A549 (cell line): ENCODE measurements around the gene SH3D21.

Experiments used
- CEBPB ChIP-seq, 2 experiments: fragments of >200 bp in 1 of 2; sonication (Bioruptor Twin) in 1 of 2; formaldehyde crosslinking in 1 of 2; IDR thresholded peaks; 2 replicates each; pipeline ENCODE4 v1.6.1; 2012 to 2016
- CTCF ChIP-seq: fragments of >200 bp; sonication (Bioruptor Twin); formaldehyde crosslinking; IDR thresholded peaks from 3 replicates; pipeline ENCODE4 v1.5.1; 2016
- MAFK ChIP-seq: fragments of 450-650 bp; IDR thresholded peaks from 2 replicates; pipeline ENCODE4 v1.6.1; 2014; ENCODE audit not compliant: partially characterized antibody
- PBX3 ChIP-seq: IDR thresholded peaks from 2 replicates; pipeline ENCODE4 v1.6.1; 2012
- PHF8 ChIP-seq: fragments of 200-600 bp; sonication (generic); IDR thresholded peaks from 2 replicates; pipeline ENCODE4 v1.6.1; 2016; ENCODE audit warnings: low read depth, mild to moderate bottlenecking, antibody characterized with exemption, moderate library complexity, borderline replicate concordance
- RFX5 ChIP-seq: fragments of 450-650 bp; IDR thresholded peaks from 2 replicates; pipeline ENCODE4 v1.7.1; 2014; ENCODE audit warnings: antibody characterized with exemption, mild to moderate bottlenecking, moderate library complexity
- SMC3 ChIP-seq: fragments of >200 bp; sonication (Bioruptor Twin); formaldehyde crosslinking; IDR thresholded peaks from 3 replicates; pipeline ENCODE4 v1.6.1; 2018; ENCODE audit warnings: inconsistent platforms
- TF ChIP-seq, protein P1 (sequence below): fragments of 450-650 bp; IDR thresholded peaks from 2 replicates; pipeline ENCODE4 v1.6.1; 2014; ENCODE audit warnings: antibody characterized with exemption
- TF ChIP-seq, protein P2 (sequence below): IDR thresholded peaks from 2 replicates; pipeline ENCODE4 v1.6.1; 2012

GRCh38 chr1:36258960-36259344, 47.2 kb upstream of the SH3D21 start:
- TF ChIP-seq, protein P1, sequence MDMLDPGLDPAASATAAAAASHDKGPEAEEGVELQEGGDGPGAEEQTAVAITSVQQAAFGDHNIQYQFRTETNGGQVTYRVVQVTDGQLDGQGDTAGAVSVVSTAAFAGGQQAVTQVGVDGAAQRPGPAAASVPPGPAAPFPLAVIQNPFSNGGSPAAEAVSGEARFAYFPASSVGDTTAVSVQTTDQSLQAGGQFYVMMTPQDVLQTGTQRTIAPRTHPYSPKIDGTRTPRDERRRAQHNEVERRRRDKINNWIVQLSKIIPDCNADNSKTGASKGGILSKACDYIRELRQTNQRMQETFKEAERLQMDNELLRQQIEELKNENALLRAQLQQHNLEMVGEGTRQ: no peak
- TF ChIP-seq CTCF (no peak), MAFK (no peak), RFX5 (no peak), PHF8 (no peak), CEBPB (IDR thresholded peaks at IDR 0.05) (no peak), SMC3 (no peak), PBX3 (no peak)
- TF ChIP-seq, protein P2, sequence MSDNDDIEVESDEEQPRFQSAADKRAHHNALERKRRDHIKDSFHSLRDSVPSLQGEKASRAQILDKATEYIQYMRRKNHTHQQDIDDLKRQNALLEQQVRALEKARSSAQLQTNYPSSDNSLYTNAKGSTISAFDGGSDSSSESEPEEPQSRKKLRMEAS: no peak
